ENCODE measurements around the gene PRAMEF1.
"Not testable (repeated sequence)": the region's sequence is repeated elsewhere in the genome, so short reads cannot be mapped to it uniquely, and the experiment has no call there.

The PRAMEF1 gene

DNA sequence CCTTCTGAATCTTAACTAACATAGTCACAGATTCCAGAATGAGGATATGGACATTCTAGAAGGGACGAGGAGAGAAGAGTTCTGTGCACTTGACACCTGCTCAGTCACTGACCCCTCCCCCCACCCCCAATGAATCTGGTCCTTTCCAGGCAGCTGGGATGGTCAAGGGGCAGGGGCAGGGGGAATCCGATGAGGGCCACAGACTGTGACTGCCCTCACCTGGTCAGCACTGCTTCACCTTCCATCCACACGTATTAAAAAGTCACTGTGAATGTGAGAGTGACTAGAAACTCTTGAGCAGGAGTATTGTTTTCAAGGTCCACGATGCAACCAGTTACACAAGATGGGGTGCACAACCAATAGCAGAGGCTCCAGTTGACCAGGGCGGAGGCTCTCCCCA, 27.2 kb upstream of the PRAMEF1 start:
- Mint-ChIP-seq H3K9me3 (no peaks in the 10 kb centered on the region), H3K4me3 (no peak overlapping the region), H3K27ac (no peak overlapping the region), H3K4me1 (no peaks in the 10 kb centered on the region), H3K36me3 (no peaks in the 10 kb centered on the region), H3K27me3 (peaks cover 10% of the 10 kb centered on the region)
- DNase-seq (ENCODE audit: low spot score in 2 of 2) (no peak), ATAC-seq (ENCODE audit: low read depth) (no peak)

DNA sequence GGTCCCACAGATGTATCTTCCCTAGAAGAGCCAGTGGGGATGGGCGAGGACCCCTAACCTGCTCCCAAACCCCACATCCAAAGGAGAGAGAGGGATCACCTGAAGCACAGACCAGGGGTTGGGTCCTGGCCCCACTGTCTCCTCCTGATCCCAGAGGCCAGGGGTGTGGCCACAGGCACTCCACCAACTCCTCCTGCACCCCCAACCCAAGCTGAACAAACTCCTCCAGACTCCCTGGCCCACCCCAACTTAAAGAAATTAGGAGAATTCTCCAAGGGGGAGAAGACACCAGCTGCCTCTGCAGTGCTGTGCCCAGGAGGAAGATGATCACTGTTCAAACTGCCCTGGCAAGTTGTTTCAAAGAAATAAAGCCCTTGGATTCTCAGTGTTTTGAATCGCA, 22.2 kb upstream of the PRAMEF1 start:
- Mint-ChIP-seq H3K4me1 (no peaks in the 10 kb centered on the region), H3K4me3 (no peak overlapping the region), H3K27me3 (peaks cover 16% of the 10 kb centered on the region), H3K9me3 (no peaks in the 10 kb centered on the region), H3K27ac (no peak overlapping the region), H3K36me3 (no peaks in the 10 kb centered on the region)
- ATAC-seq (ENCODE audit: low read depth) = no peak
- DNase-seq (ENCODE audit: low spot score in 2 of 2) = no peak

DNA sequence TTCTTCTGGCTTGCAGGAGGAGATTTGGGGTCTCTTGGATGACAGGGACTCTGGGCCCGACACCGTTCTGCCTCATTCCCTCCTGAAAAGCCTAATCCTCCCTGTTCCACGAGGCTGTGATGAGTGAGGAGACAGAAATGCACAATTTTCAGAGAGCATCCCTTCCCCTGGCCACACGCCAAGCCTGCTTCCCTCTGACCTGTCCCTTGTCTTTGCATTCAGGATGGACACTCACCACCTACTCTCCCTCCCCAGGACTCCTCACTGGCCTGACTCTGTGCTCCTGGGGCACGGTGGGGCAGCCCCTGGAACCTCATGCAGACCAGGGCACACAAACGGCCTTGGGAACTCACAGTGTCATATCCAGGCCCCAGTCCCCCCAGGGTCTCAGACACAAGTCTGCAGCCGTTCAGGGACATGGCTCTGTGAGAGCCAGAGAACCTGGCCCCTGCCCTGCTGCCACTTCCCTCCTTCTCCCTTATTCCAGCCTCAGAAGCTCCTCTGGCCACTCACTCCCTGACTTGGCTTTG, 21.2 kb upstream of the PRAMEF1 start:
- peaks cover 16% of the 10 kb centered on the region for H3K27me3 Mint-ChIP-seq
- no peaks in the 10 kb centered on the region for H3K36me3 Mint-ChIP-seq
- no peaks in the 10 kb centered on the region for H3K4me1 Mint-ChIP-seq
- no peak overlapping the region for H3K4me3 Mint-ChIP-seq
- H3K9me3 Mint-ChIP-seq = no peaks in the 10 kb centered on the region
- no peak overlapping the region for H3K27ac Mint-ChIP-seq
- DNase-seq (ENCODE audit: low spot score in 2 of 2) (no peak), ATAC-seq (ENCODE audit: low read depth) (no peak)

DNA sequence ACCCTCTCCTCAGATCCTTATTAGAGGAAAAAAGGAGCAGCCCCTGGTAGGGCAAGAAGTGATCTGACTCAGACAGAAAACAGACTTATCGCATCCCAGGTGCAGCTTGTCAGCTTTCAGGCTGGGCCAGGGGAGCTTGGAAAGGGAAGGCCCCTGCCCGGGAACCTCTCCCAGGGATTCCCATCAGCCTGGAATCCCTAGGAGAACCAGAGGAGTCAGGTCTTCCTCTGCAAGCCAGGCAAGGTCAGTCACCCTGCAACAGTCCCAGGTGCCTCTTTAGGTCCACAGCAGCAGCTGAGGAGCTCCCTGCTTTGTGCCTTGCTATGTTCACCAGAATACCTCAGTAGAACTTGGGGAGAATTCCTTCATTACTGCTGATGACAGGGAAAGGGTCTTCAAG, 20.6 kb upstream of the PRAMEF1 start:
- Mint-ChIP-seq H3K27ac (no peak overlapping the region), H3K36me3 (no peaks in the 10 kb centered on the region)

DNA sequence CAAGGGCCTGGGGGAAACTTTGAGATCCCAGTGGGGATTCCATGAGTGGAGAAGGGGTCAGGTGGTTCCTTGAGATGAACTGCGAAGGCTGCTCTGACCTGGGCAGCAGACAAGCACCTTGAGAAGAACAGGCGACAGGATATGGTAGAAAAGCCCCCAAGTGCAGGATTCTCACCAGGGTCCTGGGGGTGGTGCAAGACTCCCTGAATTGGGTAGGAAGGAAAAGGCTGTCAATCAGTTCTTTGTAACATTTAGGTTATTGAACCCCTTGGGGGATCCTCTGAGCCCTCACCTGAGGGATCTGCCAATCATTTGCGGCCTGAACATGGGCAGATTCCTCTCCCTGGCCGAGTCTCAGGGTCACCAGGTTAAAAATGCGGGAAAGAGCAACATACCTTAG, 20.0 kb upstream of the PRAMEF1 start:
- Mint-ChIP-seq H3K27me3 (peaks cover 16% of the 10 kb centered on the region), H3K4me1 (no peaks in the 10 kb centered on the region), H3K9me3 (no peaks in the 10 kb centered on the region), H3K4me3 (no peak overlapping the region), H3K36me3 (no peaks in the 10 kb centered on the region), H3K27ac (no peak overlapping the region)
- DNase-seq (ENCODE audit: low spot score in 2 of 2) (no peak), ATAC-seq (ENCODE audit: low read depth) (no peak)

More for the DNA sequence above, 20.6 kb upstream of the PRAMEF1 start:
- DNase-seq (ENCODE audit: low spot score in 2 of 2) (no peak), ATAC-seq (ENCODE audit: low read depth) (no peak)
- no peak overlapping the region for H3K4me3 Mint-ChIP-seq
- H3K4me1 Mint-ChIP-seq = no peaks in the 10 kb centered on the region
- H3K9me3 Mint-ChIP-seq = no peaks in the 10 kb centered on the region
- H3K27me3 Mint-ChIP-seq = peaks cover 16% of the 10 kb centered on the region

DNA sequence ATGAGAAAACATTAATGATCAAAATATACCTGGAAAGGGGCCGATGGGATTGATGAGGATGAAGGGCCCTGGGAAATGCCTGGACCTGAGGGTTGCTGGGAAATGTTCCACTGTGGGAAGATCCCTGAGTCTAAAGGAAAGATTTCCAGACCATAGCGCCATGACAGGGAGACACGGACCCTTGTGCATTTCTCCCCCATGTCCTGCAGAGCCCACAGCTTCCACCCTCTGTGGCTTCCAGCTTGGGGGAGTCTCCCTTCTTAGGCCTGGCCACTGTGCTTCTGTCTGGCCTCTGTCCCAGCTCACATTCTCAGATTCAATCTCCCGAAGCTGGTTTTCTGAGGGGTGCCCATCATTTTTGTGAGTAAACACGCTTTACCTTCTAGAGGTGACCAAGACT, 18.7 kb upstream of the PRAMEF1 start:
- Mint-ChIP-seq H3K4me3 (no peak overlapping the region), H3K4me1 (no peaks in the 10 kb centered on the region), H3K9me3 (no peaks in the 10 kb centered on the region), H3K27ac (no peak overlapping the region), H3K36me3 (no peaks in the 10 kb centered on the region), H3K27me3 (peaks cover 15% of the 10 kb centered on the region)
- DNase-seq (ENCODE audit: low spot score in 2 of 2) (no peak), ATAC-seq (ENCODE audit: low read depth) (no peak)

DNA sequence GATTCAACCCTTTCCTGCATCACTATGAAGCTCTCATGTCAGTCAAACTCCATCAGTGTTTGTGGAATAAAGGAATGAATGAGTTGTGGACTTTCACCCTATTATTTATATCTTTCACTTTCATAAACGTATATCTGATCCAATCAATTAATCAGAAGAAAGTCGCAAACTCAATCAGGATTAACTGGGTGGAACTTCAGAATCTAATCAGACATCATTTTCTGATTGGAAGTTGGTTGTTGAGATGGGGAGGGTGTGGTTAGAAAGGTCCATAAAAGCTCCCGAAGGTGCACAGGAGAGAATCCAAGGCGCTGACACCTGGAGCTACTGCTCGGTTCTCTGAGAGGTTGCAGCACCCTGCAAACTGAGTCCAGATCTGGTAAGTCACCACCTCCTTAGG, 17.8 kb upstream of the PRAMEF1 start, which contains the start of gene PRAMEF12:
PRAMEF12 (plus strand) TSS at position 301 of the 400 bp plus-strand sequence. CDS start 1,130 bp downstream, outside the sequence.
- Mint-ChIP-seq H3K27ac (no peak within 1 kb of the TSS), H3K36me3 (no peaks in the 10 kb centered on the region), H3K27me3 (peaks cover 12% of the 10 kb centered on the region), H3K9me3 (no peaks in the 10 kb centered on the region), H3K4me3 (no peak within 1 kb of the TSS), H3K4me1 (no peaks in the 10 kb centered on the region)
- no peak for ATAC-seq (ENCODE audit: low read depth)
- no peak for DNase-seq (ENCODE audit: low spot score in 2 of 2)

DNA sequence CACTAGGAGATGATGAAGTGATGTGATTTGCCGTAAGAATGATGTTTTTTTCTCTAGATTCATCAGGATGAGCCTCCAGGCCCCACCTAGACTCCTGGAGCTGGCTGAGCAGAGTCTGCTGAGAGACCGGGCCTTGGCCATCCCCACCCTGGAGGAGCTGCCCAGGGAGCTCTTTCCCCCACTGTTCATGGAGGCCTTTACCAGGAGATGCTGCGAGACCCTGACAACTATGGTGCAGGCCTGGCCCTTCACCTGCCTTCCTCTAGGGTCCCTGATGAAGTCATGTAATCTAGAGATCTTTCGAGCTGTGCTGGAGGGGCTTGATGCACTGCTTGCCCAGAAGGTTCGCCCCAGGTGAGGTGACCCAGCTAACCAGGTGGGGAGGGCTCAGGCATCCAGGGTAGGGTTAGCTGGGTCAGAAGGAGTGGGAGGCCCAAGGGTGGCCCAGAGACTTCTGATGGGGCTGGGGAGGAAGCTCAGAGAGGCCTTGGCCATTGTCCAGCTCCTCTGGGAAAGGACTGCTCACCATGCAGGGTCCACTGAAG, 16.3 kb upstream of the PRAMEF1 start:
- ATAC-seq (ENCODE audit: low read depth) = no peak
- no peaks in the 10 kb centered on the region for H3K9me3 Mint-ChIP-seq

DNA sequence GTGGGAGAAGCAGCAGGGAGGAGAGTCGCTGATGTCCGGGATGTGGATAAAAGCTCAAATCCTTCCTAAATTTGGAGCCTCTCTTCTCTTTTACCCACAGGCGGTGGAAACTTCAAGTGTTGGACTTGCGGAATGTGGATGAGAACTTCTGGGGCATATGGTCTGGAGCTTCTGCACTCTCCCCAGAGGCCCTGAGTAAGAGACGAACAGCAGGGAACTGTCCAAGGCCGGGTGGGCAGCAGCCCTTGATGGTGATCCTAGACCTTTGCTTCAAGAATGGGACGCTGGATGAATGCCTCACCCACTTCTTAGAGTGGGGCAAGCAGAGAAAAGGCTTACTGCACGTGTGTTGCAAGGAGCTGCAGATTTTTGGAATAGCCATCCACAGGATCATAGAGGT, 15.8 kb upstream of the PRAMEF1 start:
- Mint-ChIP-seq H3K27me3 (peaks cover 7% of the 10 kb centered on the region), H3K9me3 (no peaks in the 10 kb centered on the region)
- no peak for ATAC-seq (ENCODE audit: low read depth)

More for the DNA sequence above, 16.3 kb upstream of the PRAMEF1 start:
- Mint-ChIP-seq H3K36me3 (no peaks in the 10 kb centered on the region), H3K27ac (no peak overlapping the region), H3K4me3 (no peak overlapping the region), H3K4me1 (no peaks in the 10 kb centered on the region), H3K27me3 (peaks cover 12% of the 10 kb centered on the region)
- no peak for DNase-seq (ENCODE audit: low spot score in 2 of 2)

DNA sequence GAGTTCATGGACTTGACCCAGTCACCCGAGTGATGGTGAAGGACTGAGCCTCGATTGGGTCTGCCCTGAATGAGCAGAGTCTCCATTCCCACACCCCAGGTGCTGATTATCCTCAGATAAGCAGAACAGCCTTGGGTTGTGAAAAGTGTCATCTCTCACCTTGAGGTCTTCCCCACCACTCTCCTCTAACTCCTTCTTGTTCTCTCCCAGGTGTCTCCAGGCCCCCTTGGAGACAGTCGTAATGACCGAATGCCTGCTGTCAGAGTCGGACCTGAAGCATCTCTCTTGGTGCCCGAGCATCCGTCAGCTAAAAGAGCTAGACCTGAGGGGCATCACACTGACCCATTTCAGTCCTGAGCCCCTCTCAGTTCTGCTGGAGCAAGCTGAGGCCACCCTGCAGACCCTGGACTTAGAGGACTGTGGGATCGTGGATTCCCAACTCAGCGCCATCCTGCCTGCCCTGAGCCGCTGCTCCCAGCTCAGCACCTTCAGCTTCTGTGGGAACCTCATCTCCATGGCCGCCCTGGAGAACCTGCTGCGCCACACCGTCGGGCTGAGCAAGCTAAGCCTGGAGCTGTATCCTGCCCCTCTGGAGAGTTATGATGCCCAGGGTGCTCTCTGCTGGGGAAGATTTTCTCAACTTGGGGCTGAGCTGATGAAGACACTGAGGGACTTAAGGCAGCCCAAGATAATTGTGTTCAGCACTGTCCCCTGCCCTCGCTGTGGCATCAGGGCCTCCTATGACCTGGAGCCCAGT, 14.2 kb upstream of the PRAMEF1 start:
- peaks cover 5% of the 10 kb centered on the region for H3K27me3 Mint-ChIP-seq
- no peaks in the 10 kb centered on the region for H3K9me3 Mint-ChIP-seq
- ATAC-seq (ENCODE audit: low read depth) (no peak), DNase-seq (ENCODE audit: low spot score in 2 of 2) (no peak)
- H3K36me3 Mint-ChIP-seq = no peaks in the 10 kb centered on the region
- no peak overlapping the region for H3K4me3 Mint-ChIP-seq
- no peak overlapping the region for H3K27ac Mint-ChIP-seq
- no peaks in the 10 kb centered on the region for H3K4me1 Mint-ChIP-seq

More for the DNA sequence above, 15.8 kb upstream of the PRAMEF1 start:
- Mint-ChIP-seq H3K27ac (no peak overlapping the region), H3K4me3 (no peak overlapping the region), H3K36me3 (no peaks in the 10 kb centered on the region), H3K4me1 (no peaks in the 10 kb centered on the region)
- DNase-seq (ENCODE audit: low spot score in 2 of 2) = no peak

DNA sequence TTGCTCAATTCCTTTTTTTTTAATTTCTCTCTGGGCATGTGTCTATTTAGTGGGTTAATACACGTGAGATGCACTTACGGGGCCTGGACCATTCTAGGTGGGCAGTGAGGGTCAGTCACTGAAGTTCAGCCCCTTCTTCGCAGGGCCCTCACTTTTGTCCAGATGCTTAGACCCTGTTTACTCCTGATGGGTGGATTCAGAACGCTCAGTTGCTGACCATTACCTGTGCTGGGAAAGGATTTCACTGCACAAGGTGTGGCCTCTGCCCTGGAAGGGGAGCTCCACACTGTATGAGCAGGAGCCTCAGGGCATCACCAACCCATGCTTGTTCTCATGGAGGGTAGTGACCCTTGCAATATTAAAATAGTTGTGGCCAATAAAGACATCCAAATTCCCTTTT, 13.1 kb upstream of the PRAMEF1 start:
- Mint-ChIP-seq H3K4me1 (no peaks in the 10 kb centered on the region), H3K9me3 (no peaks in the 10 kb centered on the region), H3K4me3 (no peak overlapping the region), H3K27ac (no peak overlapping the region), H3K27me3 (peaks cover under 1% of the 10 kb centered on the region), H3K36me3 (no peaks in the 10 kb centered on the region)
- DNase-seq (ENCODE audit: low spot score in 2 of 2) (no peak), ATAC-seq (ENCODE audit: low read depth) (no peak)

DNA sequence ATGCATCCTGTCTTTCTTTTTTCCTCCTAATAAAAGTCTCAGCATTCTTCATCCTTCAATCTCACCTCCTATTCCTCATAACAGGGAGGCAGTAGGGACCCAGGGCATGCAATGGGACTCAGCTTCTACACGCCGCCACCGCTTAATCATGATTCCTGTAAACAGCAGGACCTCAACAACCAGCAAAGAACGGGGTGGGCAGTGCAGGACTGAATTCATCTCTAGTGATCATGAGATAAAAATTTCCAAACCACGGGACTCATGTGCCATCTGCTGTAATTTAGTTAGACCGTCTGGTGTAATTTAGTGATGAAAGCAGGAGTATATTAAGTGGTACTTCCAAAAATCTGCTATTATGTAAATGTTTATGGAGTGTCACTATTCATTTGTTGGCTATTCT, 12.3 kb upstream of the PRAMEF1 start:
- H3K27me3 Mint-ChIP-seq = no peaks in the 10 kb centered on the region
- no peak overlapping the region for H3K4me3 Mint-ChIP-seq
- no peak for ATAC-seq (ENCODE audit: low read depth)
- no peak overlapping the region for H3K27ac Mint-ChIP-seq
- H3K36me3 Mint-ChIP-seq = no peaks in the 10 kb centered on the region
- DNase-seq (ENCODE audit: low spot score in 2 of 2) = no peak
- H3K4me1 Mint-ChIP-seq = no peaks in the 10 kb centered on the region
- no peaks in the 10 kb centered on the region for H3K9me3 Mint-ChIP-seq

DNA sequence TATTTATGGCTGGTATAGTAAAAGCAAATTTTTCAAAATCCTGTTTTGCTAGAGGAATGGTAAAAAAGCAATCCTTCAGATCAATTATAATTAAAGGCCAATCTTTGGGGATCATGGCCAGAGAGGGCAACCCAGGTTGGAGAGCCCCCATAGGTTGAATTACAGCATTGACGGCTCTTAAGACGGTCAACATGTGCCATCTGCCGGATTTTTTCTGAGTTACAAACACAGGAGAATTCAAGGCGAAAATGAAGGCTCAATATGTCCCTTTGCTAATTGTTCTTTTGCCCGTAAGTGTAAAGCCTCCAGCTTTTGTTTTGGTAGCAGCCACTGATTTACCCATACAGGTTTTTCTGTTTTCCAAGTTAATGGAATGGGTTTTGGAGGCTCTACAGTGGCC, 9.7 kb upstream of the PRAMEF1 start:
- ATAC-seq (ENCODE audit: low read depth); H3K27me3 Mint-ChIP-seq; H3K27ac Mint-ChIP-seq; H3K4me1 Mint-ChIP-seq; H3K9me3 Mint-ChIP-seq; DNase-seq (ENCODE audit: low spot score in 2 of 2); H3K36me3 Mint-ChIP-seq; H3K4me3 Mint-ChIP-seq: not testable (repeated sequence)

DNA sequence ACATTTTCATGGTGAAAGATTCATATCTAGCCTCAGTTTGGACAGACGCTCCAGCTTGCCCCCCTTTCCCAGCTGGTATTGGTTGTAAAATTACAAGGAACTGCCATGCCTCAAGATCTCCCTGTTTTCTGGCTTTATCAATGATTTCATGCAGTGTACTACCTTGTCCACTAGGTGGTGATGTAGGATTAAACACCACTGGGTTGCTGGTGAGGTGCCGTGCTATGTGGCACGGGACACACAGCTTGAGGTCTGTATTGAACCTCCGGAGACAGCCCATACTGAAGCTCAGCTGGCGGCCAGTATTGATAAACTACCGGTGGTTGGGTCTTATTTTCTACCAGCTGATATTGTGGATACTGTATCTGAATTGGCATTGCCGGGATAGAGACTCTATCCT, 7.4 kb upstream of the PRAMEF1 start:
- not testable (repeated sequence) for DNase-seq (ENCODE audit: low spot score in 2 of 2); H3K36me3 Mint-ChIP-seq; H3K9me3 Mint-ChIP-seq; ATAC-seq (ENCODE audit: low read depth); H3K4me3 Mint-ChIP-seq; H3K27me3 Mint-ChIP-seq; H3K4me1 Mint-ChIP-seq; H3K27ac Mint-ChIP-seq

DNA sequence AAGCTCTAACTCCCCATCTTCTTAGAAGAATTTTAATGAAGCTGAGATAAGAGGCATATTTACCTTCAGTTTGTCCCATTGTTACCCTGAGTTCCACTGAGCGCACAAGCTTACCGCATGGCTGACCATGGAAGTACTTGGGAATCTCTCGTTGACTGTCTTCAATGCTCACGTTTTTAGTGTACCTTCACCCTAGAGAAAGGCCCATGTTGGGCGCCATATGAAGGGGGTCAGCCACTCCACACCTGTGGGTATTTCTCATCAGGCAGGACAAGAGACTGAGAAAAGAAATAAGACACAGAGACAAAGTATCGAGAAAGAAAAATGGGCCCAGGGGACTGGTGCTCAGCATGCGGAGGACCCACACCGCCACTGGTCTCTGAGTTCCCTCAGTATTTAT, 6.5 kb upstream of the PRAMEF1 start:
- H3K9me3 Mint-ChIP-seq; ATAC-seq (ENCODE audit: low read depth); DNase-seq (ENCODE audit: low spot score in 2 of 2); H3K4me3 Mint-ChIP-seq; H3K27me3 Mint-ChIP-seq; H3K4me1 Mint-ChIP-seq; H3K27ac Mint-ChIP-seq; H3K36me3 Mint-ChIP-seq: not testable (repeated sequence)
